Endothelial cell of umbilical vein (primary cell): ENCODE data around the gene SLIT1. TPM values are rescaled to one million over a fixed set of nuclear protein-coding genes. Genes with fewer than 3 reads are reported as not detected.

Experiments
- BruUV-seq: library from RNA; stranded (reverse); fragments of 400-500 nt; replicated peaks from 2 replicates; lab custom pipeline; 2021; lab: Mats Ljungman, UMichigan
- CTCF ChIA-PET: fragments of 300-600, 350-600 bp; sonication (Branson Sonifier 250); formaldehyde crosslinking; loops from one replicate; lab custom pipeline; 2021; ENCODE audit warnings: antibody characterized with exemption, inconsistent platforms; lab: Charles Lee
- POLR2A ChIA-PET: fragments of 300-600, 350-600 bp; sonication (Branson Sonifier 250); formaldehyde crosslinking; loops from one replicate; lab custom pipeline; 2021; ENCODE audit warnings: antibody characterized with exemption, inconsistent platforms; lab: Charles Lee
- DNase-seq: peaks from one replicate; pipeline ENCODE4 v3.0.0-alpha.2; 2011; ENCODE audit warnings: low read depth, low spot score
- FAIRE-seq: peaks from 2 replicates; lab custom pipeline; 2011; peaks lifted over from hg19 to GRCh38; lab: Jason Lieb, UNC
- H2AFZ ChIP-seq: 2 replicates; pipeline ENCODE4 v1.6.0; 2012; ENCODE audit warnings: low read depth, low read length, control low read depth, inconsistent platforms
- H3K27ac ChIP-seq: 2 replicates; pipeline ENCODE4 v1.5.1; 2011; ENCODE audit warnings: low read depth, mild to moderate bottlenecking, control low read depth, low read length, moderate library complexity; ENCODE audit not compliant: insufficient read depth
- H3K27me3 ChIP-seq, 2 experiments: 2 replicates each; pipeline versions ENCODE4 v1.6.0 to v1.6.1; 2011; ENCODE audit warnings: low read length in 2 of 2, mixed read lengths in 1 of 2; ENCODE audit not compliant: control insufficient read depth in 2 of 2, insufficient read depth in 2 of 2
- H3K36me3 ChIP-seq, 2 experiments: 2 replicates in 1 of 2; 3 replicates in 1 of 2; pipeline ENCODE4 v1.5.1; 2011; ENCODE audit warnings: low read length in 2 of 2, mild to moderate bottlenecking in 1 of 2, moderate library complexity in 1 of 2; ENCODE audit not compliant: control insufficient read depth in 2 of 2, insufficient read depth in 2 of 2; ENCODE audit errors: extremely low read depth in 1 of 2
- H3K4me1 ChIP-seq: 3 replicates; pipeline ENCODE4 v1.5.1; 2011; ENCODE audit warnings: mild to moderate bottlenecking, low read length; ENCODE audit not compliant: control insufficient read depth, insufficient read depth; ENCODE audit errors: extremely low read depth
- H3K4me2 ChIP-seq: 2 replicates; pipeline ENCODE4 v1.6.1; 2011; ENCODE audit warnings: low read length, control low read depth, mixed read lengths; ENCODE audit not compliant: insufficient read depth
- H3K4me3 ChIP-seq, 3 experiments: fragments of 200-600 bp in 1 of 3; sonication (generic), shearing (Covaris generic) in 1 of 3; replicated peaks in 1 of 3; 2 replicates each; pipeline ENCODE4 v1.5.1; 2011 to 2016; ENCODE audit warnings: control low read depth in 3 of 3, low read length in 3 of 3, mild to moderate bottlenecking in 2 of 3, inconsistent platforms in 1 of 3, low read depth in 1 of 3, moderate library complexity in 1 of 3; ENCODE audit not compliant: insufficient read depth in 1 of 3
- H3K79me2 ChIP-seq: 2 replicates; pipeline ENCODE4 v1.6.0; 2012; ENCODE audit warnings: low read length, inconsistent platforms; ENCODE audit not compliant: control insufficient read depth, insufficient read depth
- H3K9ac ChIP-seq: replicated peaks from 2 replicates; pipeline ENCODE3; 2011; ENCODE audit warnings: low read length, control low read depth; ENCODE audit not compliant: insufficient read depth; ENCODE audit errors: extremely low read depth
- H3K9me1 ChIP-seq: replicated peaks from 3 replicates; pipeline ENCODE4 v1.6.0; 2011; ENCODE audit warnings: mild to moderate bottlenecking, low read length; ENCODE audit not compliant: control insufficient read depth, insufficient read depth; ENCODE audit errors: extremely low read depth
- H3K9me3 ChIP-seq: replicated peaks from 2 replicates; pipeline ENCODE4 v1.5.1; 2012; ENCODE audit warnings: low read length, inconsistent platforms; ENCODE audit not compliant: control insufficient read depth, insufficient read depth
- H4K20me1 ChIP-seq: replicated peaks from 2 replicates; pipeline ENCODE3; 2011; ENCODE audit warnings: mild to moderate bottlenecking, low read length; ENCODE audit not compliant: control insufficient read depth, insufficient read depth; ENCODE audit errors: extremely low read depth
- CTCF ChIP-seq, 2 donors: IDR thresholded peaks; 1 replicate in 1 of 2; 2 replicates in 1 of 2; pipeline ENCODE4 v1.5.1; 2011; ENCODE audit warnings: low read length in 2 of 2, mild to moderate bottlenecking in 2 of 2, moderate library complexity in 2 of 2, control low read depth in 1 of 2, inconsistent platforms in 1 of 2, low read depth in 1 of 2; ENCODE audit not compliant: insufficient read depth in 1 of 2; ENCODE audit errors: extremely low read depth in 1 of 2
- EZH2 ChIP-seq: IDR thresholded peaks from 2 replicates; pipeline ENCODE4 v1.6.1; 2012; ENCODE audit warnings: borderline replicate concordance, low read depth, mild to moderate bottlenecking, moderate library complexity, low read length, inconsistent platforms; ENCODE audit not compliant: severe bottlenecking
- FOS ChIP-seq: IDR thresholded peaks from 2 replicates; pipeline ENCODE4 v1.6.1; 2011; ENCODE audit warnings: mild to moderate bottlenecking, low read length, moderate library complexity, borderline replicate concordance; ENCODE audit not compliant: insufficient read depth
- GATA2 ChIP-seq: IDR thresholded peaks from 2 replicates; pipeline ENCODE4 v1.7.0; 2011; ENCODE audit warnings: low read depth, mild to moderate bottlenecking, moderate library complexity, mixed read lengths, low read length; ENCODE audit not compliant: insufficient read length, insufficient read depth
- JUN ChIP-seq: IDR thresholded peaks from 2 replicates; pipeline ENCODE4 v1.6.1; 2011; ENCODE audit warnings: borderline replicate concordance, low read depth; ENCODE audit not compliant: insufficient read length, insufficient read depth
- MAX ChIP-seq: IDR thresholded peaks from 2 replicates; pipeline ENCODE4 v1.6.1; 2011; ENCODE audit not compliant: insufficient read depth, insufficient read length
- MYC ChIP-seq: IDR thresholded peaks from one replicate; pipeline ENCODE4 v1.6.1; 2011; ENCODE audit warnings: mild to moderate bottlenecking, low read depth, low read length
- POLR2A ChIP-seq: IDR thresholded peaks from 2 replicates; pipeline ENCODE4 v1.6.1; 2012; ENCODE audit warnings: low read depth, mild to moderate bottlenecking, control low read depth, low read length
- POLR2AphosphoS5 ChIP-seq: IDR thresholded peaks from 2 replicates; pipeline ENCODE4 v1.6.1; 2012; ENCODE audit warnings: low read depth, mild to moderate bottlenecking, control low read depth, low read length, moderate library complexity; ENCODE audit not compliant: insufficient read depth
- dilution Hi-C: fragments of 300-500 bp; cut with MboI; formaldehyde crosslinking; loops from one replicate; pipeline ENCODE4 v1.15.0; 2019; ENCODE audit warnings: low sequenced_read_pairs; ENCODE audit not compliant: extremely low pct_ligation_motif_present
- intact Hi-C: fragments of 100-400 bp; cut with micrococcal nuclease; formaldehyde crosslinking; loops from one replicate; pipeline ENCODE4 v1.10.0; 2022
- polyA plus RNA-seq, 4 experiments: library from polyadenylated mRNA; depleted of rRNA in 3 of 4; stranded (reverse) in 3 of 4; unstranded in 1 of 4; fragments of >200 nt; gene quantifications; 2 replicates each; pipeline versions ENCODE4 v1.2.1 to v1.2.3, GENCODE V29; 2011 to 2012; ENCODE audit warnings: missing spikeins in 1 of 4
- total RNA-seq: library from RNA; stranded (reverse); gene quantifications from 2 replicates; pipeline ENCODE4 v1.2.3, GENCODE V29; 2021

SLIT1 gene
- total and polyA plus RNA-seq, 2 donors (not counting 3 experiments of a cell fraction or from before 2014, with no cell fraction given): 0.04 to 0.20 TPM

GRCh38 chr10:97006364-97006763, 179.4 kb downstream of the SLIT1 start:
- CTCF ChIA-PET: no interaction called here

More at GRCh38 chr10:97006364-97006763, 179.4 kb downstream of the SLIT1 start:
- Histone ChIP-seq H3K27me3 (peaks cover 0 to 2% of the 10 kb centered on the region in 2 experiments), H3K4me3 (no peak overlapping the region), H3K9me1 (no peaks in the 10 kb centered on the region), H3K36me3 (no peaks in the 10 kb centered on the region), H4K20me1 (no peaks in the 10 kb centered on the region), H2AFZ (no peak overlapping the region), H3K9me3 (no peaks in the 10 kb centered on the region), H3K4me1 (no peaks in the 10 kb centered on the region), H3K9ac (no peak overlapping the region), H3K27ac (no peak overlapping the region), H3K79me2 (no peaks in the 10 kb centered on the region), H3K4me2 (no peak overlapping the region)
- no peak for TF ChIP-seq CTCF (IDR thresholded peaks at IDR 0.05; ENCODE audit: extremely low read depth in 1 of 2, insufficient read depth in 1 of 2, low read depth in 1 of 2, low read length in 2 of 2)
- TF ChIP-seq POLR2A: no peak
- TF ChIP-seq MAX: no peak
- TF ChIP-seq EZH2: no peak
- TF ChIP-seq JUN: no peak
- TF ChIP-seq POLR2AphosphoS5: no peak
- no peak for TF ChIP-seq FOS
- TF ChIP-seq MYC: no peak
- no peak for TF ChIP-seq GATA2
- POLR2A ChIA-PET: no interaction called here
- intact Hi-C loops: no loop called here
- dilution Hi-C loops: no loop called here
- DNase-seq: no peak
- BruUV-seq: no TSS peak
- no peak for FAIRE-seq
